Measurements from ENCODE around the gene GAS2.

- TF ChIP-seq CTCF (IDR thresholded peaks at IDR 0.05) (no peak), POLR2A (IDR thresholded peaks at IDR 0.05) (no peak)
Observed at GRCh38 chr11:22626573-22627239, 39.7 kb upstream of the GAS2 start.

Measured in testis (tissue), 2 donors.